ENCODE measurements around the gene SPSB4. TPM values are rescaled to one million over a fixed set of nuclear protein-coding genes. Genes with fewer than 3 reads are reported as not detected.

SPSB4 gene
- total RNA-seq, 1 donor, result not detected

DNA sequence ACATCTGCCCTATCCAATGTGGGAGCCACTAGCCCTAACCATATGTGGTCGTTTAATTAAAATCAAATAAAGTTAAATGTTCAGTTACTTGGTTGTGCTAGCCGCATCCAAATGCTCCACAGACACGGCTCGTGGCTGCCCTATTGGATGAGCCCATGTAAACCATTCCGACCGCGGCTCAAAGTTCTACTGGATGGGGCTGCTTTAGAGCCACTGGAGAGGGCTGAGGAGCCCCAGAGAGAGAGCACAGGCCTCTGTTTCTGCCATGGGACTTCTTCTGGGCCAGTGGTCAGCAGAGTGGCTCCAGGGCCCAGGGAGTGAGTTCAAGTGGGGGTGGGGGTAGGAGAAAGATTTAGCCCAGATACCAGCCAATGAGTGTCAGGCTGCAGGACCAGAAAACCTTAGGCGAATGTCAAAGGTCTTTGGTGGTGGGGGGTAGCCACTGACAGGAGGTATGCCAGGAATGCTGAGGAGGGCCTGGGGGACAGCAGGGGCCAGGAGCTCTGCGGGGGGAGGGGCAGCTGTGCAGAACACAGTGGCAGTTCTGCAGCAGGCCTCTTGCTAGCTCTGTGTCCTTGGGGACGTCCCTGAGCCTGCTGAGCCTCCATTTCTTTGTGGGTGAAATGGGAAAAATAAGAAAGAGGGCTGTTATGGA lies 30.1 kb downstream of the SPSB4 start:
- Histone ChIP-seq H3K4me3 (ENCODE audit: insufficient read depth, low read length) (no peak overlapping the region), H3K4me1 (ENCODE audit: insufficient read depth, low read length) (peaks cover 8% of the 10 kb centered on the region)
- TF ChIP-seq, protein P1, sequence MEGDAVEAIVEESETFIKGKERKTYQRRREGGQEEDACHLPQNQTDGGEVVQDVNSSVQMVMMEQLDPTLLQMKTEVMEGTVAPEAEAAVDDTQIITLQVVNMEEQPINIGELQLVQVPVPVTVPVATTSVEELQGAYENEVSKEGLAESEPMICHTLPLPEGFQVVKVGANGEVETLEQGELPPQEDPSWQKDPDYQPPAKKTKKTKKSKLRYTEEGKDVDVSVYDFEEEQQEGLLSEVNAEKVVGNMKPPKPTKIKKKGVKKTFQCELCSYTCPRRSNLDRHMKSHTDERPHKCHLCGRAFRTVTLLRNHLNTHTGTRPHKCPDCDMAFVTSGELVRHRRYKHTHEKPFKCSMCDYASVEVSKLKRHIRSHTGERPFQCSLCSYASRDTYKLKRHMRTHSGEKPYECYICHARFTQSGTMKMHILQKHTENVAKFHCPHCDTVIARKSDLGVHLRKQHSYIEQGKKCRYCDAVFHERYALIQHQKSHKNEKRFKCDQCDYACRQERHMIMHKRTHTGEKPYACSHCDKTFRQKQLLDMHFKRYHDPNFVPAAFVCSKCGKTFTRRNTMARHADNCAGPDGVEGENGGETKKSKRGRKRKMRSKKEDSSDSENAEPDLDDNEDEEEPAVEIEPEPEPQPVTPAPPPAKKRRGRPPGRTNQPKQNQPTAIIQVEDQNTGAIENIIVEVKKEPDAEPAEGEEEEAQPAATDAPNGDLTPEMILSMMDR (IDR thresholded peaks at IDR 0.05; ENCODE audit: extremely low read depth, low read depth, low read length), result no peak

GRCh38 chr3:141082064-141082463 lies 30.9 kb downstream of the SPSB4 start:
- TF ChIP-seq, protein P1 (IDR thresholded peaks at IDR 0.05; ENCODE audit: extremely low read depth, low read depth, low read length), result no peak
- H3K9me3 ChIP-seq (ENCODE audit: low read depth, low read length), result peaks cover 4% of the 10 kb centered on the region
- H2AFZ ChIP-seq (ENCODE audit: low read length), result no peak overlapping the region

More for the DNA sequence above, 30.1 kb downstream of the SPSB4 start:
- peak; percentile 25 for DNase-seq (ENCODE audit: insufficient read length, low spot score, missing footprints)
- Histone ChIP-seq H3K9me3 (ENCODE audit: low read depth, low read length) (peaks cover 4% of the 10 kb centered on the region), H3K4me2 (ENCODE audit: insufficient read depth, low read length) (no peak overlapping the region), H4K20me1 (ENCODE audit: insufficient read depth, low read length) (no peaks in the 10 kb centered on the region), H3K27ac (ENCODE audit: low read depth, low read length) (no peak overlapping the region), H3K79me2 (ENCODE audit: insufficient read depth, low read length) (no peaks in the 10 kb centered on the region), H3K36me3 (ENCODE audit: insufficient read depth, low read length) (no peaks in the 10 kb centered on the region), H3K27me3 (ENCODE audit: insufficient read depth, low read length) (no peaks in the 10 kb centered on the region), H2AFZ (ENCODE audit: low read length) (no peak overlapping the region)

GRCh38 chr3:141083226-141083625 lies 32.1 kb downstream of the SPSB4 start:
- peak; percentile 37 for DNase-seq (ENCODE audit: insufficient read length, low spot score, missing footprints)
- no peaks in the 10 kb centered on the region for H3K27me3 ChIP-seq (ENCODE audit: insufficient read depth, low read length)
- H3K4me2 ChIP-seq (ENCODE audit: insufficient read depth, low read length), result no peak overlapping the region
- H3K9me3 ChIP-seq (ENCODE audit: low read depth, low read length), result peaks cover 4% of the 10 kb centered on the region
- no peak overlapping the region for H3K27ac ChIP-seq (ENCODE audit: low read depth, low read length)
- TF ChIP-seq, protein P1 (IDR thresholded peaks at IDR 0.05; ENCODE audit: extremely low read depth, low read depth, low read length), result no peak
- no peaks in the 10 kb centered on the region for H4K20me1 ChIP-seq (ENCODE audit: insufficient read depth, low read length)
- no peaks in the 10 kb centered on the region for H3K4me1 ChIP-seq (ENCODE audit: insufficient read depth, low read length)
- no peaks in the 10 kb centered on the region for H3K36me3 ChIP-seq (ENCODE audit: insufficient read depth, low read length)
- no peak overlapping the region for H2AFZ ChIP-seq (ENCODE audit: low read length)
- no peaks in the 10 kb centered on the region for H3K79me2 ChIP-seq (ENCODE audit: insufficient read depth, low read length)
- H3K4me3 ChIP-seq (ENCODE audit: insufficient read depth, low read length), result no peak overlapping the region

More at GRCh38 chr3:141082064-141082463, 30.9 kb downstream of the SPSB4 start:
- Histone ChIP-seq H3K79me2 (ENCODE audit: insufficient read depth, low read length) (no peaks in the 10 kb centered on the region), H3K27ac (ENCODE audit: low read depth, low read length) (no peak overlapping the region), H3K4me1 (ENCODE audit: insufficient read depth, low read length) (peaks cover 6% of the 10 kb centered on the region), H4K20me1 (ENCODE audit: insufficient read depth, low read length) (no peaks in the 10 kb centered on the region), H3K27me3 (ENCODE audit: insufficient read depth, low read length) (no peaks in the 10 kb centered on the region), H3K4me3 (ENCODE audit: insufficient read depth, low read length) (no peak overlapping the region), H3K4me2 (ENCODE audit: insufficient read depth, low read length) (no peak overlapping the region), H3K36me3 (ENCODE audit: insufficient read depth, low read length) (no peaks in the 10 kb centered on the region)
- DNase-seq (ENCODE audit: insufficient read length, low spot score, missing footprints), result peak; percentile 38

- no peaks in the 10 kb centered on the region for H3K27me3 ChIP-seq (ENCODE audit: insufficient read depth, low read length)
- H3K4me3 ChIP-seq (ENCODE audit: insufficient read depth, low read length), result no peak overlapping the region
- H3K27ac ChIP-seq (ENCODE audit: low read depth, low read length), result no peak overlapping the region
- H2AFZ ChIP-seq (ENCODE audit: low read length), result no peak overlapping the region
- no peak overlapping the region for H3K4me2 ChIP-seq (ENCODE audit: insufficient read depth, low read length)
- TF ChIP-seq, protein P1 (IDR thresholded peaks at IDR 0.05; ENCODE audit: extremely low read depth, low read depth, low read length), result no peak
- no peaks in the 10 kb centered on the region for H4K20me1 ChIP-seq (ENCODE audit: insufficient read depth, low read length)
- no peaks in the 10 kb centered on the region for H3K36me3 ChIP-seq (ENCODE audit: insufficient read depth, low read length)
- H3K79me2 ChIP-seq (ENCODE audit: insufficient read depth, low read length), result no peaks in the 10 kb centered on the region
- H3K4me1 ChIP-seq (ENCODE audit: insufficient read depth, low read length), result no peaks in the 10 kb centered on the region
- peaks cover 4% of the 10 kb centered on the region for H3K9me3 ChIP-seq (ENCODE audit: low read depth, low read length)
- peak; percentile 26 for DNase-seq (ENCODE audit: insufficient read length, low spot score, missing footprints)
Measured at GRCh38 chr3:141083836-141084649, 32.9 kb downstream of the SPSB4 start.

Data from osteoblast (primary cell).